ENCODE measurements around the gene SLC18A2.

Gene SLC18A2

GRCh38 chr10:117239721-117240620 lies 943 bp upstream of the SLC18A2 start:
- Histone ChIP-seq H3K4me2 (ENCODE audit: low read length) (no peak overlapping the region), H3K27ac (ENCODE audit: low read depth, low read length, poor library complexity, severe bottlenecking) (no peak overlapping the region), H3K9ac (ENCODE audit: low read length) (no peak overlapping the region), H3K36me3 (ENCODE audit: insufficient read depth, low read length) (no peaks in the 10 kb centered on the region), H3K9me2 (ENCODE audit: low read depth, low read length) (no peaks in the 10 kb centered on the region), H3K4me1 (ENCODE audit: insufficient read depth, low read length, severe bottlenecking) (no peaks in the 10 kb centered on the region), H3K27me3 (ENCODE audit: insufficient read depth, low read length) (no peaks in the 10 kb centered on the region), H3K9me3 (ENCODE audit: low read length) (no peaks in the 10 kb centered on the region), H3K79me2 (ENCODE audit: insufficient read depth, low read length) (no peaks in the 10 kb centered on the region), H2AFZ (ENCODE audit: low read length) (no peak overlapping the region), H3K4me3 (ENCODE audit: low read depth, low read length, poor library complexity, severe bottlenecking) (no peak overlapping the region), H4K20me1 (ENCODE audit: insufficient read depth, low read length) (no peaks in the 10 kb centered on the region), H3F3A (ENCODE audit: insufficient read depth, low read length) (no peaks in the 10 kb centered on the region)
- TF ChIP-seq CTCF (IDR thresholded peaks at IDR 0.05; ENCODE audit: low read length), result no peak
- no peak for TF ChIP-seq EZH2 (IDR thresholded peaks at IDR 0.05; ENCODE audit: borderline replicate concordance, low read length)

DNA sequence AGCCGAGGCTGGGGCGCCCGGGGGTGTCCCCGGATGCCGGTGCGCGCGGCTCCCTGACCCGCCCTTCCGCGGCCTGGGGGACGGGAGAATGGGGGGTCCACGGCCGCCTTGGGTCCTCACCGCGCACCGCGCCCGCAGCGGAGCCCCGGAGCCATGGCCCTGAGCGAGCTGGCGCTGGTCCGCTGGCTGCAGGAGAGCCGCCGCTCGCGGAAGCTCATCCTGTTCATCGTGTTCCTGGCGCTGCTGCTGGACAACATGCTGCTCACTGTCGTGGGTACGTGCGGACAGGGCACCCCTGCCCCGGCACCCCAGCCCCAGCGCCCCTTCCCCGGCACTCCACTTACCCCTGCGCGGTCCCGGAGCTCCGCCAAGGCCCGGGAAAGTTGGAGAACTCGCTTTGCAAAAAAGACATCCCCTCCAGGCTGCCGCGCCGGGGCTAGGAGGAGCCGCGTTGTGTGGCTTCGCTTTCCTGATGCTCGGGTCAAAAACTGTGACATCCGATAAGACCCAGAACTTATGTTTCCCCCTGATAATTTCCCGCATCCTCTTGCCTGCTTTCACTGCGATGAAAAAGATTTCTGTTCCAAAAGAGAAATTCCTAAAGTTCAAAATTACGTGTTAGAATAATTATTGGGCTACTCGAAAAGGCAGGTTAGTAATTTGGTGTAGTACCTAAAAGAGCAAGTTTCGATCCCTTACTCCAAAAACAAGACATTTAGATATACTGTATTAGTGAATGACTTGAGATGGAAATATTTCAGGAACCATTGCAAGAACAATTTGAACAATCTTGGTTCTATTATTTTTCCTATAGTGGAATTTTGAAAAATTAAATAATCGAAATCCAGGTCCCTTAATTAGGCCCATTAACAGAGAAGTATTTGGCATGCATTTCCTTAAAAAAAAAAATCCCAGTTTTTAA lies 888 bp downstream of the SLC18A2 start:
- H3K9me2 ChIP-seq (ENCODE audit: low read depth, low read length), result no peaks in the 10 kb centered on the region
- H3K27me3 ChIP-seq (ENCODE audit: insufficient read depth, low read length), result no peaks in the 10 kb centered on the region
- H3K27ac ChIP-seq (ENCODE audit: low read depth, low read length, poor library complexity, severe bottlenecking), result no peak overlapping the region
- H3K9ac ChIP-seq (ENCODE audit: low read length), result no peak overlapping the region
- H3K4me2 ChIP-seq (ENCODE audit: low read length), result no peak overlapping the region
- no peaks in the 10 kb centered on the region for H3K79me2 ChIP-seq (ENCODE audit: insufficient read depth, low read length)
- no peak for TF ChIP-seq EZH2 (IDR thresholded peaks at IDR 0.05; ENCODE audit: borderline replicate concordance, low read length)
- no peak for TF ChIP-seq CTCF (IDR thresholded peaks at IDR 0.05; ENCODE audit: low read length)
- H2AFZ ChIP-seq (ENCODE audit: low read length), result no peak overlapping the region
- no peaks in the 10 kb centered on the region for H3K4me1 ChIP-seq (ENCODE audit: insufficient read depth, low read length, severe bottlenecking)
- no peaks in the 10 kb centered on the region for H3K36me3 ChIP-seq (ENCODE audit: insufficient read depth, low read length)
- no peaks in the 10 kb centered on the region for H4K20me1 ChIP-seq (ENCODE audit: insufficient read depth, low read length)
- H3F3A ChIP-seq (ENCODE audit: insufficient read depth, low read length), result no peaks in the 10 kb centered on the region
- H3K4me3 ChIP-seq (ENCODE audit: low read depth, low read length, poor library complexity, severe bottlenecking), result no peak overlapping the region
- H3K9me3 ChIP-seq (ENCODE audit: low read length), result no peaks in the 10 kb centered on the region

DNA sequence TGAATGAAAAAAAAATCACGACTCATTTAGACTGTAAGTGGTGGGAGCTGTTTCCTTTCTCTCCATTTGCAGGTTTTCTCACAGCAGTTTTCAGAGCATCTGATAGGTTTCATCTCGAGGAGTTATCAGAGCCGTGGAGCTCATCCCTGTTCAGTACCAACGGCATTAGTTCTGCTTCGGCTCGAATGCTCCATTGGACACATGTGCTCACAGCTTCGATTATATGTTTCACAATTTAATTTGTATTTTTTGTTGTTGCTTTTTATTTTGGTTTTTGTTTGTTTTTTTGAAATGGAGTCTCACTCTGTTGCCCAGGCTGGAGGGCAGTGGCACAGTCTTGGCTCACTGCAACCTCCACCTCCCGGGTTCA lies 1.5 kb downstream of the SLC18A2 start:
- Histone ChIP-seq H3K27ac (ENCODE audit: low read depth, low read length, poor library complexity, severe bottlenecking) (no peak overlapping the region), H3K9me2 (ENCODE audit: low read depth, low read length) (no peaks in the 10 kb centered on the region), H2AFZ (ENCODE audit: low read length) (no peak overlapping the region), H3K4me1 (ENCODE audit: insufficient read depth, low read length, severe bottlenecking) (no peaks in the 10 kb centered on the region), H3K36me3 (ENCODE audit: insufficient read depth, low read length) (no peaks in the 10 kb centered on the region), H3K9ac (ENCODE audit: low read length) (no peak overlapping the region), H3K4me2 (ENCODE audit: low read length) (no peak overlapping the region), H3K4me3 (ENCODE audit: low read depth, low read length, poor library complexity, severe bottlenecking) (no peak overlapping the region), H3K27me3 (ENCODE audit: insufficient read depth, low read length) (no peaks in the 10 kb centered on the region), H3K9me3 (ENCODE audit: low read length) (no peaks in the 10 kb centered on the region), H3F3A (ENCODE audit: insufficient read depth, low read length) (no peaks in the 10 kb centered on the region), H3K79me2 (ENCODE audit: insufficient read depth, low read length) (no peaks in the 10 kb centered on the region), H4K20me1 (ENCODE audit: insufficient read depth, low read length) (no peaks in the 10 kb centered on the region)
- TF ChIP-seq EZH2 (IDR thresholded peaks at IDR 0.05; ENCODE audit: borderline replicate concordance, low read length) (no peak), CTCF (IDR thresholded peaks at IDR 0.05; ENCODE audit: low read length) (no peak)

Measured in OCI-LY1 (cell line).